Measurements from ENCODE around the gene FITM1. TPM values are rescaled to one million over a fixed set of nuclear protein-coding genes. Genes with fewer than 3 reads are reported as not detected.

Gene FITM1
- total RNA-seq, 3 donors from 2014 or later (not counting 1 experiment from before 2014, with no cell fraction given): 0.80 to 2.8 (median 2.3) TPM

GRCh38 chr14:24130717-24131548 lies 474 bp downstream of the FITM1 start:
- Histone ChIP-seq H3K4me1 (ENCODE audit: control insufficient read depth, insufficient read depth, low read length) (peaks cover 13% of the 10 kb centered on the region), H3K36me3 (ENCODE audit: control insufficient read depth, insufficient read depth, low read length) (no peaks in the 10 kb centered on the region), H3K4me3 (ENCODE audit: low read length) (no peak overlapping the region), H3K27ac (ENCODE audit: low read length) (no peak overlapping the region), H3K27me3 (ENCODE audit: control insufficient read depth, insufficient read depth, low read length) (no peaks in the 10 kb centered on the region), H3K9me3 (ENCODE audit: control insufficient read depth, insufficient read depth, low read length) (no peaks in the 10 kb centered on the region)
- intact Hi-C loops (cut with micrococcal nuclease): loop anchor here (10.0 kb wide), 1 partner anchor 1206 kb away; the partner anchor contains the start of gene PRMT5
- Mint-ChIP-seq H3K4me3 (no peak overlapping the region), H3K9me3 (no peaks in the 10 kb centered on the region), H3K27me3 (ENCODE audit: low read depth in 2 of 2) (no peaks in the 10 kb centered on the region), H3K27ac (no peak overlapping the region), H3K36me3 (no peaks in the 10 kb centered on the region), H3K4me1 (peaks cover 8 to 9% of the 10 kb centered on the region in 2 donors)
- DNase-seq (no peak), ATAC-seq (no peak)
- TF ChIP-seq CTCF (IDR thresholded peaks at IDR 0.05): no peak
- 75% methylated on average over 7 of the region's 7 CpGs for WGBS (ENCODE audit: insufficient coverage)

GRCh38 chr14:24131549-24131966 lies 1.1 kb downstream of the FITM1 start:
- Histone ChIP-seq H3K27ac (ENCODE audit: low read length) (no peak overlapping the region), H3K27me3 (ENCODE audit: control insufficient read depth, insufficient read depth, low read length) (no peaks in the 10 kb centered on the region), H3K36me3 (ENCODE audit: control insufficient read depth, insufficient read depth, low read length) (no peaks in the 10 kb centered on the region), H3K9me3 (ENCODE audit: control insufficient read depth, insufficient read depth, low read length) (no peaks in the 10 kb centered on the region), H3K4me3 (ENCODE audit: low read length) (no peak overlapping the region), H3K4me1 (ENCODE audit: control insufficient read depth, insufficient read depth, low read length) (peaks cover 16% of the 10 kb centered on the region)
- no peaks in the 10 kb centered on the region for H3K9me3 Mint-ChIP-seq
- ATAC-seq: no peak
- intact Hi-C loops (cut with micrococcal nuclease): loop anchor here (10.0 kb wide), 1 partner anchor 1207 kb away; the partner anchor contains the start of gene PRMT5
- H3K36me3 Mint-ChIP-seq: no peaks in the 10 kb centered on the region
- DNase-seq: no peak
- TF ChIP-seq CTCF (IDR thresholded peaks at IDR 0.05): no peak
- H3K27me3 Mint-ChIP-seq (ENCODE audit: low read depth in 2 of 2): no peaks in the 10 kb centered on the region
- no peak overlapping the region for H3K4me3 Mint-ChIP-seq
- 95% methylated on average over 15 of the region's 15 CpGs for WGBS (ENCODE audit: insufficient coverage)
- no peak overlapping the region for H3K27ac Mint-ChIP-seq
- H3K4me1 Mint-ChIP-seq: peaks cover 9 to 11% of the 10 kb centered on the region in 2 donors

DNA sequence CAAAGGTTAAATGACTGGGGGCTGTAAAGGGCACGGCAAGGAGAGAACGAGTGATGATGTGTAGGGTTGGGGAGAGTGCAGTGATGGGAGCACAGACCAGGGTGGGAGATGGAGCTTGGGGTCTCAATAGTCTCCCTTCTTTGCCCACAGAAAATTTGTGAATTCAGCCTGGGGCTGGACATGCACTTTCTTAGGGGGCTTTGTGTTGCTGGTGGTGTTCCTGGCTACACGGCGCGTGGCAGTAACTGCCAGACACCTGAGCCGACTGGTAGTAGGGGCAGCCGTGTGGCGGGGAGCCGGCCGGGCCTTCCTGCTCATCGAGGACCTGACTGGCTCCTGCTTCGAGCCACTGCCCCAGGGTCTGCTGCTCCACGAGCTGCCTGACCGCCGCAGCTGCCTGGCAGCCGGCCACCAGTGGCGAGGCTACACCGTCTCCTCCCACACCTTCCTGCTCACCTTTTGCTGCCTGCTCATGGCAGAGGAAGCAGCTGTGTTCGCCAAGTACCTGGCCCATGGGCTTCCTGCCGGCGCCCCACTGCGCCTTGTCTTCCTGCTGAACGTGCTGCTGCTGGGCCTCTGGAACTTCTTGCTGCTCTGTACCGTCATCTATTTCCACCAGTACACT lies 1.7 kb downstream of the FITM1 start:
- H3K4me1 ChIP-seq (ENCODE audit: control insufficient read depth, insufficient read depth, low read length): peaks cover 22% of the 10 kb centered on the region
- no peak for TF ChIP-seq CTCF (IDR thresholded peaks at IDR 0.05)
- H3K4me3 Mint-ChIP-seq: no peak overlapping the region
- H3K27me3 ChIP-seq (ENCODE audit: control insufficient read depth, insufficient read depth, low read length): no peaks in the 10 kb centered on the region
- DNase-seq: peak in 1 of 2 donors; percentile 62
- 39% methylated on average over 24 of the region's 24 CpGs for WGBS (ENCODE audit: insufficient coverage)
- intact Hi-C loops (cut with micrococcal nuclease): loop anchor here (10.0 kb wide), 1 partner anchor 1207 kb away; the partner anchor contains the start of gene PRMT5
- no peak for ATAC-seq
- no peaks in the 10 kb centered on the region for H3K9me3 ChIP-seq (ENCODE audit: control insufficient read depth, insufficient read depth, low read length)
- H3K36me3 ChIP-seq (ENCODE audit: control insufficient read depth, insufficient read depth, low read length): peaks cover 3% of the 10 kb centered on the region
- no peak overlapping the region for H3K27ac ChIP-seq (ENCODE audit: low read length)
- H3K9me3 Mint-ChIP-seq: no peaks in the 10 kb centered on the region
- no peaks in the 10 kb centered on the region for H3K36me3 Mint-ChIP-seq
- peaks cover 16 to 17% of the 10 kb centered on the region in 2 donors for H3K4me1 Mint-ChIP-seq
- H3K27ac Mint-ChIP-seq: peak overlapping the region in 1 of 2 donors; percentile 20
- H3K27me3 Mint-ChIP-seq (ENCODE audit: low read depth in 2 of 2): no peaks in the 10 kb centered on the region
- no peak overlapping the region for H3K4me3 ChIP-seq (ENCODE audit: low read length)

Measured in natural killer cell (primary cell).